Hepatocyte (in vitro differentiated cells): ENCODE measurements around the gene CCDC28B.

Source experiments
- CTCF ChIP-seq: fragments of 200-600 bp; sonication (generic); IDR thresholded peaks from 2 replicates; pipeline ENCODE4 v1.5.1; 2016; ENCODE audit warnings: antibody characterized with exemption, mild to moderate bottlenecking; ENCODE audit not compliant: poor library complexity
- EZH2 ChIP-seq: fragments of 200-600 bp; sonication (generic); IDR thresholded peaks from 2 replicates; pipeline ENCODE4 v1.6.1; 2016; ENCODE audit warnings: antibody characterized with exemption, mild to moderate bottlenecking, borderline replicate concordance
- EZH2phosphoT487 ChIP-seq: fragments of 200-600 bp; sonication (generic); IDR thresholded peaks from one replicate; pipeline ENCODE4 v1.6.1; 2018; ENCODE audit warnings: antibody characterized with exemption, mild to moderate bottlenecking, low read depth, moderate library complexity; ENCODE audit not compliant: unreplicated experiment, severe bottlenecking

GRCh38 chr1:32232558-32233304, 32.3 kb downstream of the CCDC28B start:
- TF ChIP-seq EZH2 (no peak), CTCF (no peak), EZH2phosphoT487 (no peak)
